Erythroblast (primary cell): ENCODE data around the gene BIN1.

Source experiments
- GATA1 ChIP-seq: IDR thresholded peaks from 2 replicates; pipeline ENCODE4 v1.6.1; 2011; ENCODE audit warnings: low read depth, mild to moderate bottlenecking, control low read depth, low read length, moderate library complexity
- POLR2A ChIP-seq: IDR thresholded peaks from 2 replicates; pipeline ENCODE4 v1.6.1; 2011; ENCODE audit warnings: mild to moderate bottlenecking, low read length

DNA sequence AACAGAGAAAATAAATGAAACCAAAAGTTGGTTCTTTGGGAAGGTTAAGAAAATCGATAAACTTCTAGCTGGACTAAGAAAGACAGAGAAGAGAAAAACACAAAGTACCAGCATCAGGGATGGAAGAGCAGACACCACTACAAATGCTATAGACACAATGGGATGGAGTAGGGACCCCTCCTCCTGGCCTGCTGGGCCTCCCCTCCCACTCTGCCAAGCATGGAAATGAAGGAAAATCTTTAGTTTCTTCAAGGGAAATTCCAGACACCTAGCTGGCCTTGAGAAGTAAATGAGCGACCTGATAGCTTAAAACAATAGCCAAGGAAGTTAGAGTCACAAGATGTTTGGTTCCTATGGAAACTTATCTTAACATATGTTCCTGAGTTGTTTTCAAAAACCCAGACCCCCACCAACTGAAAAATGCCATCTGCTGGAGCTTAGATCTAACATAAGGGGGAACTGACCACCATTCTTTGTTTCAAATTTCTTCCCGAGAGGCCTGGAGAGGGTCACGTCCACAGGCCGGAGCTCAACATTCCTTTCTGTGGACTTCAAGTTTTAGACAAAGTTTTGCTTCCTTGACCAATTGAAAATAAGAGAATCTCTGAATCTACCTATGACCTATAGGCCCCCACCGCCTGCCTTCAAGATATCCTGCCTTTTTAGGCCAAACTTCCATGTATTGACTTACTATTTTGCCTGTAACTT lies 101.9 kb downstream of the BIN1 start:
- TF ChIP-seq POLR2A (no peak), GATA1 (no peak)
